Breast epithelium (tissue), 3 donors: ENCODE measurements around the gene WDFY2.

Experiments used
- CTCF ChIP-seq, 3 donors: fragments of 450-650 bp; IDR thresholded peaks; one replicate each; pipeline ENCODE4 v1.5.1; 2016 to 2017; ENCODE audit warnings: antibody characterized with exemption in 3 of 3, mild to moderate bottlenecking in 3 of 3, moderate library complexity in 3 of 3
- POLR2A ChIP-seq: fragments of 450-650 bp; IDR thresholded peaks from one replicate; pipeline ENCODE4 v1.6.1; 2016; ENCODE audit warnings: antibody characterized with exemption, mild to moderate bottlenecking, moderate library complexity
- POLR2AphosphoS5 ChIP-seq, 3 donors: sonication (generic); formaldehyde crosslinking; IDR thresholded peaks; one replicate each; pipeline ENCODE4 v1.6.1; 2017; ENCODE audit warnings: antibody characterized with exemption in 3 of 3

- TF ChIP-seq POLR2A, result no peak
- no peak for TF ChIP-seq CTCF (IDR thresholded peaks at IDR 0.05)
- no peak for TF ChIP-seq POLR2AphosphoS5 (IDR thresholded peaks at IDR 0.05)
Measured at GRCh38 chr13:51742031-51742430, 157.8 kb downstream of the WDFY2 start.
